Measurements from ENCODE around the gene KSR2.
"Not testable (repeated sequence)": the region's sequence is repeated elsewhere in the genome, so short reads cannot be mapped to it uniquely, and the experiment has no call there.

Gene KSR2

GRCh38 chr12:117865505-117865904 lies 103.3 kb downstream of the KSR2 start:
- Histone ChIP-seq H3K27ac (no peak overlapping the region), H3K4me1 (no peaks in the 10 kb centered on the region), H3K27me3 (peaks cover 0 to 6% of the 10 kb centered on the region in 2 donors), H3K36me3 (no peaks in the 10 kb centered on the region), H3K4me3 (no peak overlapping the region), H3K9me3 (no peaks in the 10 kb centered on the region)
- no peak for DNase-seq
- no peak for TF ChIP-seq CTCF (IDR thresholded peaks at IDR 0.05)
- intact Hi-C loops (cut with DNase I; ENCODE audit: low total_unique reads), result no loop called here

GRCh38 chr12:117863002-117863709 lies 105.6 kb downstream of the KSR2 start:
- no peak for TF ChIP-seq CTCF (IDR thresholded peaks at IDR 0.05)
- intact Hi-C loops (cut with DNase I; ENCODE audit: low total_unique reads), result no loop called here
- Histone ChIP-seq H3K4me3 (no peak overlapping the region), H3K36me3 (no peaks in the 10 kb centered on the region), H3K27ac (no peak overlapping the region), H3K4me1 (no peaks in the 10 kb centered on the region), H3K9me3 (no peaks in the 10 kb centered on the region), H3K27me3 (peaks cover 0 to 18% of the 10 kb centered on the region in 2 donors)
- no peak for DNase-seq

- no peaks in the 10 kb centered on the region for H3K36me3 ChIP-seq
- H3K27ac ChIP-seq, result no peak overlapping the region
- H3K4me1 ChIP-seq, result no peaks in the 10 kb centered on the region
- no peaks in the 10 kb centered on the region for H3K9me3 ChIP-seq
- no peak for DNase-seq
- TF ChIP-seq CTCF (IDR thresholded peaks at IDR 0.05), result no peak
- H3K4me3 ChIP-seq, result no peak overlapping the region
- H3K27me3 ChIP-seq, result peaks cover 0 to 25% of the 10 kb centered on the region in 2 donors
- intact Hi-C loops (cut with DNase I; ENCODE audit: low total_unique reads), result no loop called here
These were observed 107.1 kb downstream of the KSR2 start for GRCh38 chr12:117861691-117862090.

GRCh38 chr12:117860787-117861290 lies 108.0 kb downstream of the KSR2 start:
- H3K4me3 ChIP-seq; H3K36me3 ChIP-seq; H3K4me1 ChIP-seq; intact Hi-C loops (cut with DNase I; ENCODE audit: low total_unique reads); DNase-seq; H3K9me3 ChIP-seq; H3K27ac ChIP-seq: not testable (repeated sequence)
- peaks cover 0 to 25% of the 10 kb centered on the region in 2 donors for H3K27me3 ChIP-seq

GRCh38 chr12:117860111-117860510 lies 108.7 kb downstream of the KSR2 start:
- Histone ChIP-seq H3K9me3 (no peaks in the 10 kb centered on the region), H3K36me3 (no peaks in the 10 kb centered on the region), H3K27ac (no peak overlapping the region), H3K4me3 (no peak overlapping the region), H3K27me3 (peaks cover 0 to 25% of the 10 kb centered on the region in 2 donors), H3K4me1 (no peaks in the 10 kb centered on the region)
- intact Hi-C loops (cut with DNase I; ENCODE audit: low total_unique reads), result no loop called here
- no peak for DNase-seq
- no peak for TF ChIP-seq CTCF (IDR thresholded peaks at IDR 0.05)
